Thoracic aorta (tissue), 2 donors: ENCODE data around the gene BRSK1. TPM values are rescaled to one million over a fixed set of nuclear protein-coding genes. Genes with fewer than 3 reads are reported as not detected.

Experiments
- ATAC-seq: fragments of 150-250 bp; one replicate; pipeline ENCODE4 v1.8.0; 2017; ENCODE audit warnings: low read depth; ENCODE audit not compliant: insufficient number of reproducible peaks, low FRiP score
- DNase-seq: peaks from one replicate; pipeline ENCODE4 v3.0.0-alpha.2; 2020; ENCODE audit warnings: low spot score
- H3K27ac ChIP-seq, 2 donors: fragments of 200-600 bp; sonication (generic); 1 replicate in 1 of 2; 2 replicates in 1 of 2; pipeline ENCODE4 v1.5.1; 2016; ENCODE audit warnings: mild to moderate bottlenecking in 2 of 2, moderate library complexity in 2 of 2
- H3K27me3 ChIP-seq: fragments of 200-600 bp; sonication (generic); replicated peaks from 2 replicates; pipeline ENCODE4 v1.6.0; 2016; ENCODE audit warnings: mild to moderate bottlenecking; ENCODE audit not compliant: insufficient read depth
- H3K36me3 ChIP-seq: fragments of 200-600 bp; sonication (generic); one replicate; pipeline ENCODE4 v1.5.1; 2016
- H3K4me1 ChIP-seq, 2 donors: fragments of 200-600 bp; sonication (generic); 1 replicate in 1 of 2; 2 replicates in 1 of 2; pipeline versions ENCODE4 v1.5.1 to v1.6.0; 2016; ENCODE audit warnings: low read depth in 2 of 2, mild to moderate bottlenecking in 1 of 2; ENCODE audit not compliant: control insufficient read depth in 1 of 2
- H3K4me3 ChIP-seq: fragments of 200-600 bp; sonication (generic); 2 replicates; pipeline ENCODE4 v1.5.1; 2016; ENCODE audit warnings: mild to moderate bottlenecking
- H3K9me3 ChIP-seq: fragments of 200-600 bp; sonication (generic); 2 replicates; pipeline ENCODE4 v1.5.1; 2016
- total RNA-seq, 2 donors: library from RNA; depleted of rRNA; stranded (reverse); fragments of >200 nt; gene quantifications; one replicate each; pipeline versions ENCODE4 v1.1.0 to v1.2.3, GENCODE V29; 2016
- TF ChIP-seq, protein P1 (sequence below): fragments of 200-600 bp; sonication (generic); IDR thresholded peaks from one replicate; pipeline ENCODE4 v1.5.1; 2019; ENCODE audit warnings: antibody characterized with exemption

BRSK1 gene
- total RNA-seq, 2 donors from 2014 or later, result 10.8 to 16.7 TPM

DNA sequence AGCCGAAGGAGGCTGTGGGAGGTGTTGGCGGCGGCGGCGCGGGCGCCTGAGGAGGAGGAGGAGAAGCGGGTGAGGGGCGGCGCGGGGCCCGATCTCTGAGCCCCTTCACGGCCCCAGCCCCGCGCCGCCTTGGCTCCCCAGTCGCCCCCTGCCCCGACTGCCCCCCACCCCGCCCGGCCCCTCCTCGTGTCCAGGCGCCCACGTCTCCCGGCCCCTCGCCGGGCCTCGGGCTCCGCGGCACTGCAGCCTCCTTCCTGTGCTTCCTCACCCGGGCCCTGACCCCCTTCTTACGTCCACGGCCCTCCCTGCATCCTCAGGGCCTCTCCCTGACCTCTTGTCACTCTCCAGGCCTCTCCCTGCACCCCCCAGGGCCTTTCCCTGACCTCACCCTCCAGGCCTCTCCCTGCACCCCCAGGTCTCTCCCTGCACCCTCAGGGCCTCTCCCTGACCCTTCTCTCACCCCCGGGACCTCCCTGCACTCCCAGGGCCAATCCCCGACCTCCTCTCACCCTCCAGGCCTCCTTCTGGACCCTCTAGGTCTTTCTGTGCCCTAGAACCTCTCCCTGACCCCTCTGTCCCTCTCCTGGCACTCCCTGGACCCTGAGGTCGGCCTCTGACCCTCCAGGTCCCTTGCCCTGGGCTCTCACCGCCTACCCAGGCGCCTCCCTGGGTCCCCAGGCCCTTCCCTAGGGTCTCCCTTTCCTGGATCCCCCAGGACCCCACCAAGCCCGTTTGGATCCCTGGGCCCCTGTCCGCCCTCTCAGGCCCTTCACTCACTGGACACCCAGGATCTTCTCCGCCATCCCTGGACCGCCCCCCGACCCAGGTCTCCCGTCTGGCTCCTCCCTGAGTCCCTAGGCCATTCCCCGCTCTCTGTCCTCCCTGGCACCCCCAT lies 56.3 kb downstream of the BRSK1 start:
- Histone ChIP-seq H3K4me3 (peak overlapping the region; percentile 85), H3K9me3 (no peaks in the 10 kb centered on the region), H3K4me1 (peaks cover 12 to 29% of the 10 kb centered on the region in 2 donors), H3K27me3 (no peaks in the 10 kb centered on the region), H3K27ac (peak overlapping the region in 1 of 2 donors; percentile 52), H3K36me3 (peaks cover 15% of the 10 kb centered on the region)
- TF ChIP-seq, protein P1, sequence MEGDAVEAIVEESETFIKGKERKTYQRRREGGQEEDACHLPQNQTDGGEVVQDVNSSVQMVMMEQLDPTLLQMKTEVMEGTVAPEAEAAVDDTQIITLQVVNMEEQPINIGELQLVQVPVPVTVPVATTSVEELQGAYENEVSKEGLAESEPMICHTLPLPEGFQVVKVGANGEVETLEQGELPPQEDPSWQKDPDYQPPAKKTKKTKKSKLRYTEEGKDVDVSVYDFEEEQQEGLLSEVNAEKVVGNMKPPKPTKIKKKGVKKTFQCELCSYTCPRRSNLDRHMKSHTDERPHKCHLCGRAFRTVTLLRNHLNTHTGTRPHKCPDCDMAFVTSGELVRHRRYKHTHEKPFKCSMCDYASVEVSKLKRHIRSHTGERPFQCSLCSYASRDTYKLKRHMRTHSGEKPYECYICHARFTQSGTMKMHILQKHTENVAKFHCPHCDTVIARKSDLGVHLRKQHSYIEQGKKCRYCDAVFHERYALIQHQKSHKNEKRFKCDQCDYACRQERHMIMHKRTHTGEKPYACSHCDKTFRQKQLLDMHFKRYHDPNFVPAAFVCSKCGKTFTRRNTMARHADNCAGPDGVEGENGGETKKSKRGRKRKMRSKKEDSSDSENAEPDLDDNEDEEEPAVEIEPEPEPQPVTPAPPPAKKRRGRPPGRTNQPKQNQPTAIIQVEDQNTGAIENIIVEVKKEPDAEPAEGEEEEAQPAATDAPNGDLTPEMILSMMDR, result no peak
- DNase-seq, result no peak
- ATAC-seq, result no peak

DNA sequence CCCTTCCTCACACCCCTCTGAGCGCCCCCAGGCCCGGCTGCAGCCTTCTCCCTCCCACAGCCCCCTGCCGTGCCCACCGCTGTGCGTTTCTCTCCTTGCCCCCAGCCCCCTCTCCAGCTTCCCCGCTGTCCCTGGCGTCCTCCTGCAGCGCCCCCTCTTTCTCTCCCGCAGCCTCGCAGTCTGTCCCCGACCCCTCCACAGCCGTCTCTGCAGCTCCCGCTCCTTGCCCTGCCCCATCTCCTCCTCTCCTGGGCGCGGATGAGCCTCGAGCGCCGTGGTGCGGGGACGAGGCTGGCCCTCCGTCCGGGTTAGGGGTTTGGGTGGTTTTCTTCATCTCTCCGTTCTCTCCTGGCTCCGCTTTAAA lies 57.0 kb downstream of the BRSK1 start:
- Histone ChIP-seq H3K9me3 (no peaks in the 10 kb centered on the region), H3K4me3 (peak overlapping the region; percentile 85), H3K4me1 (peaks cover 12 to 29% of the 10 kb centered on the region in 2 donors), H3K27me3 (no peaks in the 10 kb centered on the region), H3K36me3 (peaks cover 15% of the 10 kb centered on the region), H3K27ac (no peak overlapping the region)
- no peak for ATAC-seq
- no peak for DNase-seq
- TF ChIP-seq, protein P1, result no peak

DNA sequence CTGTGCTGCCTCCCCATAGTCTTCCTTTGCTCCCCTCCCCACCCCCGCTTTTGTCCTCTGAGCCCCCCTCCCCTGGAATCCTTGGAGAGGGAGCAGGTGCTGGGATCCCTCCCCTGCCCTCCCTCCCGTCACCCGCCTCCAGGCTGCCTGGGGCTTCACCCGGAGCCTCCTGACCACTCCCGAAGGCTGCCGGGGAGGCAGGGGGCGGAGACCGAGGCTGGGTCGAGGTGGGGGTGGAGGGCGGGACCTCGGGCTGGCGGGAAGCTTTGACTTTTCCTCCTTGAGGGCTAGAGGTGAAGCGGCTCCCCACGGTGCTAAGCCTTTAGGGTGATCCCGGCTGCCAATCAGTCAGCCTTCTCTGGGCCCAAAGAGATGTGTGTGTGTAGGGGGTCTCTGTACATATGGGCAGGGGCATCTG lies 57.4 kb downstream of the BRSK1 start:
- ATAC-seq (no peak), DNase-seq (no peak)
- H3K27ac ChIP-seq, result no peak overlapping the region

DNA sequence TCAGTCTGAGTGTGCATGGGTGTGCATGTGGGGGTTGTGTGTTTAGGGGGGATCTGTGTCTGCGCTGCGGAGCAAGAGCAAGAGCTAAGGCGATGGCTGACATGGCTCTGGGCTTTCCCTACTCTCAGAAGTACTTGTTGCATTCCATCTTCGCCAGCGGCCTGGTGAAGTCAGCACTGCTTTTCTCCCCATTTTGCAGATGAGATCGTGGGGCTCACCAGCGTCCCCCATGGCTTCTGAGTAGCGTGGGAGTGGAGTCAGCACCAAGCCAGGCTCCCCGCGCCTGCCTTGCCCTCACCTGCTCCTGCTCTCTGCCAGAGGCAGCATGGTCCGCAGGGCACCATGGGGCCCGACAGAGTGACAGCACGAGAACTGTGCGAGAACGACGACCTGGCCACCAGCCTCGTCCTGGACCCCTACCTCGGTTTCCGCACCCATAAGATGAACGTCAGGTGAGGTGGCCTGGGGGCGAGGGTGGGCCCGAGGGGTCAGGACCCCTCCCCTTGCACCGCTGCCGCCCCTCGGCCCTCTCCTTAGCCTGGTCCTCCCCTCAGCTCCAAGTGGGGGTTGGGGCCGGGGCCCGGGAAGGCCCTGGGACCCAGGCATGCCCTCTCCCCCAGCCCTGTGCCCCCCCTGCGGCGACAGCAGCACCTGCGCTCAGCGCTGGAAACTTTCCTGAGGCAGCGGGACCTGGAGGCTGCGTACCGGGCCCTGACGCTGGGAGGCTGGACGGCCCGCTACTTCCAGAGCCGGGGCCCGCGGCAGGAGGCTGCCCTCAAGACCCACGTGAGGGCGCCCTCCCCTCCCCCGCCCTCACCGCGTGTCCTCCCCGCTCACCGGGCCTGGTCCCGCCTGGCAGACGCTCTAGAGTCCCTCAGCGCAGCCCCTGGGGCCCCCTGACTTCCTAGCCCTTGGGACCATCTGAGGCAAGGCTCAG lies 58.1 kb downstream of the BRSK1 start:
- no peaks in the 10 kb centered on the region for H3K27me3 ChIP-seq
- peaks cover 15% of the 10 kb centered on the region for H3K36me3 ChIP-seq
- DNase-seq, result no peak
- peaks cover 12 to 29% of the 10 kb centered on the region in 2 donors for H3K4me1 ChIP-seq
- no peak for ATAC-seq
- H3K27ac ChIP-seq, result no peak overlapping the region
- TF ChIP-seq, protein P1, result no peak
- no peaks in the 10 kb centered on the region for H3K9me3 ChIP-seq
- H3K4me3 ChIP-seq, result peak overlapping the region; percentile 85

More for the DNA sequence above, 57.4 kb downstream of the BRSK1 start:
- H3K9me3 ChIP-seq, result no peaks in the 10 kb centered on the region
- TF ChIP-seq, protein P1, result no peak
- H3K27me3 ChIP-seq, result no peaks in the 10 kb centered on the region
- peak overlapping the region; percentile 85 for H3K4me3 ChIP-seq
- peaks cover 12 to 29% of the 10 kb centered on the region in 2 donors for H3K4me1 ChIP-seq
- H3K36me3 ChIP-seq, result peaks cover 15% of the 10 kb centered on the region

DNA sequence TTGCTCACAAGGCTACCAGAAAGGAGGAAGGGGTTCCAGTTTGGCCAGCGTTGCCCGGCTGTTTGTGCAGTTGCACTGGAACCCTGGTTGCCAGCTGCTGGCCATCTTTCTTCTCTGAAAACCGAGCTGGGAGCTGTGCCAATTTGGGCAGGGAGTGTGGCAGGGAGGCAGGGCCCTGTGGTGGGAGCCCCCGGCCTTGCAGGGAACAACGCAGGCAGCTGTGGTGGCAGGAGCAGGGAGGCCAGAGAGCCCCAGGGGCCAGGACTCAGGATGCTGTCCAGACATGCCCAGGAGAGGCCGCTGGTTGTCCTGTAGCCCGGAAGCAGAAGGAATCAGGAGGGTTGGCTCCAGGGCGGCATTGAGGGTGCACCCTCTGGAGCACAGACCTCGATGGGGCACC lies 60.6 kb downstream of the BRSK1 start:
- TF ChIP-seq, protein P1, result no peak
- DNase-seq (no peak), ATAC-seq (no peak)
- Histone ChIP-seq H3K4me1 (peaks cover 12 to 22% of the 10 kb centered on the region in 2 donors), H3K36me3 (peaks cover 15% of the 10 kb centered on the region), H3K4me3 (no peak overlapping the region), H3K9me3 (no peaks in the 10 kb centered on the region), H3K27me3 (no peaks in the 10 kb centered on the region), H3K27ac (no peak overlapping the region)
